Endometrium (tissue), 2 donors: ENCODE data around the gene NRP2.

ENCODE experiments used
- FAIRE-seq: peaks from 2 replicates; lab custom pipeline; 2012; peaks lifted over from hg19 to GRCh38; lab: Jason Lieb, UNC
- donor health status: control.
- donor health status: control.

Gene NRP2

DNA sequence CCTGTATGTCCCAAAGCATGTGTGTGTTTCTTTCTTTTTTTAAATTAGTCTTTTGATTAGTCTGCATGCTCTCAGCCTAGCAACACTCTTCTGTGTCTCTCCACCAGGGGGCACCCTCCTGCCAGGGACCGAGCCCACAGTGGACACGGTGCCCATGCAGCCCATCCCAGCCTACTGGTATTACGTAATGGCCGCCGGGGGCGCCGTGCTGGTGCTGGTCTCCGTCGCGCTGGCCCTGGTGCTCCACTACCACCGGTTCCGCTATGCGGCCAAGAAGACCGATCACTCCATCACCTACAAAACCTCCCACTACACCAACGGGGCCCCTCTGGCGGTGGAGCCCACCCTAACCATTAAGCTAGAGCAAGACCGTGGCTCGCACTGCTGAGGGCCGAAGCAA is 93.8 kb downstream of the NRP2 start:
- no peak for FAIRE-seq

DNA sequence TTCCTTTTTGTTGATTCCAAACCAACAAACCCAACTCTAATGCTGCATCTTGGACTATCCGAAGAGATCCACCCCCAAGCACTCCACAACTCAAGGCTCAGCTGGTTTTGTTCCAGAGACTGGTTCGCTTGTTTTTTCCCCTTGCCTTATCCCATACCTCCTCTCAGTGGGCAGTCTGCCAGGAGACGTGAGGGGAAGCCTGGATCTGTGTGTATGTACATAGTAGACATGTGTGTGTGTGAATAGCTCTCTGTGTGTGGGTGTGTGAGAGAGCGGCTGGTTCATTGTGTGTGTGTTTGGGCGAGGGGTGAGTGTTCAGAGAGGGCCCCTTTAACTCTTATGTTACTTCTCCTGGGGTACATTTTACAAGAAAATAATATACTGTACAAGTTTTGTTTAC is 94.4 kb downstream of the NRP2 start:
- no peak for FAIRE-seq

DNA sequence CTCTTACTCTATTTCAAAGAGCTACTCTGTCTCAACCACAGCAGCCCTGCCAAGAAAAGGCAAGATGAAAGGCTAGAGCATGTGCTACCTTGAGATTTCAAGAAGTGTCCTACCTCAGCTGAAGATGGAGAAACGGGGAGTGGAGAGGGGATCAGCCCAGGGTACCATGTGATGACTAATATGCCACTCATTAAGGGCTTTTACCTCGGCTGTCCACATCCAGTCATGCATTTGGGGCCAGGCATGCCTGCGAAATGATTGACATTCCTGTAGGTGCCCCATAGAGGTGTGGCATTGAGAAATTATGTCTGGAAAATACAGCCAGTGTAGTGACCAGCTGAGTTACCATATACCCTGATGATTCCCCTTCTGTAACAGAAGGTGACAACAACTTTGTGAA is 96.1 kb downstream of the NRP2 start:
- FAIRE-seq, result no peak

DNA sequence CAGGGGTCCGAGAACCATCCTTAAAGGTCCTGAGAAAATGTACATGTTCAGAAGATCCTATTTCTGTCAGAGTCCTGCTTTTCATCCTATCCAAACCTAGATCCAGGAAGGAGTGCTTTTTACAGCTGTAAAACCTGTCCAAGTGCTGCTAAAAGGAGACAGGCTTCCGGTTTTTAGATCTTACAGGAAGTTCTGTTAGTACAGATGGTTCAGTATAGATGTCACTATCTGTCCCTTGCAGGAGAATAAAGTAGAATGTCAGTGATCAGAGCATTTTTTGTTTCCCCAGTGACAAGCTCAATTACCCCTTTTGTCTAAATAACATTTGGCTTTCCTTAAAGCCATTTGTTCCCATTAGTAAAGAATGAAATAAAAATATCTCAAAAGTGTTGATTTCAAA is 98.3 kb downstream of the NRP2 start:
- no peak for FAIRE-seq

DNA sequence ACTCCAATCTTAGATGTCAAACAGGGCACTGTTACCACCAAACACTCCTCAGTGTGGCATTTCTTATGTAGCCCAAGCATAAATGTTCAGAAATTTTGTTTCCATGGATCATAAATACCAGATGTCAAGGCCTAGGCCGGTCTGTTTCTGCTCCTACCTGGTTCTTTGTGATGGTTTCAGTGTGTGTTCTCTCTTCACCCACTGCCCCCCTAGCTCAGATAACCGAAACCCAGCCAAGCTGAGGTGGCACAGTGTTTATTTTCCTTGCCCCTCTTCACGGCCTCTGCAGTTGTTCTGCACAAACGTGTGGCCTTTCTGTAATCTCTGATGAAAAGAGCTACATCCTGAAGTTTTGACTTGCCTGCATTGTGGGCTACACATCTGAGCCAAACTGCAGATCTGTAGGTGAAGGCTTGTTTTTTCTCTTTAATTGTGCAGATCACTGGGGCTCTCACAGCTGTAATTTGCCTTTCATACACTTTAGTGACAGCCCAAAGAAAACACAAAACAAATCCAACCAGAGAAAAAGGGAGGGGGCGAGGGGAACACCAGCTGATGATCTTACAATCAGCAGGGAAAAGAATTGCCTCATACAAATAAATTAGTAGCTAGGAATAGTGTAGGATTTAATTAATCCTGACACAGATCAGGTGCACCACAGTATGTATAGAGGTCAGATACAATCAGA is 99.1 kb downstream of the NRP2 start:
- FAIRE-seq, result no peak

DNA sequence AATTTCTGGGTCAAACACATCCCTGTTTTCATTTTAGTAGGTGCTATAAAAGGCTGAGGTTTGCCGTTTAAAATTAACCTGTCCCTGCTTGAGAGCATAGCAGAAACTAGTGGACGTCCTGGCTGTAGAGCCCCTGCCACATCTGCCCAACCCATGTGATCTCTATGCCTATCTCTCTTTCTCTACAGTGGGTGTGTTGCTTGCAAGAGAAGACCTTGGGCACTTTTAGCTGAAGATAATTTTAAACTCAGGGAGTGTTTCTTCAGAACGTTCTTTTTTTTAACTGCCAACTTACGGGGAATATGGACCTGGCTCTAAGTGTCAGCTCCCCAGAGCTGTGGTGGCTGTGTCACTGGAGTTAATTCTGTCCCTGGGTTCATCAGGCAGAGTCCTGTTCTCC is 100.6 kb downstream of the NRP2 start:
- no peak for FAIRE-seq

DNA sequence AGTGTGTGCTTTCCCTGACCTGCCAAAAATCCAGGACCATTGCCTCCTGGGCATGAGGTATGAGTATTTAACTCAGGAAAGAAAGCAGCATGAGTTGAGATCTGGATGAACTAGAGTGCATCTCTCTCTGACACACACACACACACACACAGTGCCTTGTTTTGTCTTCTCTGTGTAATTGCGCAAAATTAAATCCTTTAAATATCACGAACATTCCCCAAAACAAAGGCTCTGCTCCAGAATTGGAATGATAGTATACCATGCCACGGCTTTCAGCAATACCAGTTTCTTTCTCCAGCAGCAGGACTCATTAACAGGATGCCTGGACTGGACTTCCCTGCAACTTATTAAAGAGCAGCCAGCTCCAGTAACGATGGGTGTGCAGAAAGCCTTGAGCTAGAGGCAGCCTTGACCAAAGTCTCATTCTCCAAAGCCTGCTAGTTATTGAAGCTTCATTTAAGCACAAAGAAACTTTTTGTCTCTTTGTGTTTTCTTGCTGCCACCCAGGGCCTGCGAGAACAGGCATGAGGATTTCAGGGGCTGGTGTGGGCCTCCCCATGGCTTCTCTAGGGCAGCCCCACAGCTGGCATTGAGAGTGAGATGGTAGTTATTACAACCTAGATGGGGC is 101.7 kb downstream of the NRP2 start:
- FAIRE-seq, result no peak

DNA sequence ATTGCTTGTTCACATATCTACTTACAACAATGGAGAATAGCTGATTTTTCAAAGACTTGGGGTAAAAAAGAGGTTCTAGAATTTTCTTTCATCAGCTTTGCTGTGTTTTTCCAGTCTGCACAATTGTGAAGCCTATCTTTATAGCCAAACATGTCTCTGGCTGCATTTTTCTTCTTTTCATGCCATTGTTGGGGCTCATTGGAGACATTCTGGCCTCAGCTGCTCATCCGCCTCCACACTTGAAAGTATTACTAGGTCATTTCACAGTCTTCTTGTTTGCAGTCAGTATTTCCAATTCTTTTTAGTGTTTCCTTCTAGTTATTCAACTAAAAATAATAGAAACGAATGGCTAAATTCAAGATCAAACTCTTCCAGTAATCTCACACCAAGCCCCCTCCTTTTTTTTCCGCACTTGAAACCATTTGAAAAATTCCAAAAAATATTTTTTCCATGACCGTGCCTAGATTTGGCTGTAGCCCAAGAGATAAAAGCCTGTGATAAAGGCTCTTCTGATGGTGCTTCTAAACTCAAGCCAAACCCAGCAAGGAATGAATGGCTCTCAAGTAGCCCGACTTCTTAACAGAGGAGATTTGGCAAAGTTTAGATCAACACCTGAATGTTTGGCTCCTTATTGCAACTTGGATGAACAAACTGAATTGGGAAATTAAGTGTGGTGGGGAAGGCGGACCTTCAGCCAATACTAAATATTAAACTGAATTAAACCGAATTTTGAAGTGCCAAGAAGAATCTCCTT is 103.4 kb downstream of the NRP2 start:
- no peak for FAIRE-seq

DNA sequence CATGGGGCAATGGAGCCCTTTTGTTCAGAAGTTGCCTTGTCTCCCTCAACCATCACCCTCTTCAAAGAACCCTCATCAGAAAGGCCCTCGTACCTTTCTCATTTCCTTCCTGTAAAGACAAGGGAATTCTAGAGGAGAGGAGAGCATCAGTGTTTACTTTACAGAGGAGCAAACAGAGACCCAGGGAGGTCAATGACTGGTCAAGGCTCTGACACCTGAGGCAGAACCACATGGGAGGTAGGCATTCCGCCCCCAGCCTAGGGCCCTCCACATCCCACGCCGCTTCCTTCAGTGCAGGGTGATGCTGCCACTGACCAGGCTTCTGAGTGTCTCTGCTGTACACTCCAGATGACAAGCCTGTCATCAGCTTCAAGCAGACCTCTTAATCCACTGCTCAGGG is 104.7 kb downstream of the NRP2 start:
- no peak for FAIRE-seq

DNA sequence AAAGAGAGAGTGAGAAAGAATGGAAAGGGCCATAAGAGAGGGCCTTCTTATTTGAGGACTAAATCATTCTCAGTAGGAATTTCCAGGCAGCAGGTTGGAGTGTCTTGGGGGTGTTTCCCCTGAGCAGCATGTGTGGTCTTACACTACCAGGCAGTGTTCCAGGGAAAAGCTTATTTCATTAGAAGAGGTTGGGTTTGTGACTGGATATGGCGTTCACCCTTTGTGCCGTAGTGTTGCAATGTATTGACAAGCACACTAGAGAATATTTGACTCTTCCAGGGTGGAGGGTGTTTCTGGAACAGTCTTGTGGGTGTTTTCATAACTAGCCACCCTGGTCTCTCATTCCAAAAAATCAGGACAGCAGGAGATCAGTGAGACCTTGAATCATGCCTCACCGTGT is 105.5 kb downstream of the NRP2 start:
- no peak for FAIRE-seq

DNA sequence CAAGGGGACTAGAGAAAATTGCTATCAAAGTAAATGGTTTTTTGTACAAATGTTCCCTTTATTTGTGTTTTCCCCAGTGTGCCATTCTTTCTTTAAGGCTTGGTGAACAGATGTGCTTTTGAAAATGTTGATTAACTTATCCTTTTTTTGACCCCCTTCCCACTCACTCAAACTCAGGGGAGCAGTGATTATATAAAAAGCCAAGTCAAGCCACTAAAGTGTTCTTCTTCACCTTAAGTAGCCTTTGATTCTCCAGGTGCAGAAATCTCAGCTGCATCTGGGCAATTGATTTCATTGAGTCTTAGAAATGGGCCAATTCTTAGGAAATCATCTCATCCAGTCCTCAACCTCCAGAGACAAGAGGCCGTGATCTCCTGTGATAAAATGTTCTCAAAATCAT is 107.6 kb downstream of the NRP2 start:
- no peak for FAIRE-seq

DNA sequence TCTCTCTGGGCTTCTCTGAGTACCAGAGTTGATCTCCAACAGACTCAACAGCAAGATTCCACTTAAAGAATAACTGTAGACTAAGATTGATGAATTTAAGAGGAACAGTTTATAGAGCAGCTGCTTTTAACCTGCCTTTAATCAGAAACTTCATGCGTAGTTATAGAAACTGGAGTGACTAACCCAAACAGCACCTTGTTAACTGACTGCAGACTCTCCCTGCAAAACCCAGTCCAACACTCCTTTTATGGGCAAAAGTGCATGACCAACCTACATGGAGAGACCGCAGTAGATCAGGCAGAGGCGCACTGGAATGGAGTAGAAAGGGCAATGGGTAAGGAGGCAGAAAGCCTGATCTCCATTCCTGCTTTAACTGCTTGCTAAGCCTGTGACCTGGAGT is 110.6 kb downstream of the NRP2 start:
- FAIRE-seq, result no peak

DNA sequence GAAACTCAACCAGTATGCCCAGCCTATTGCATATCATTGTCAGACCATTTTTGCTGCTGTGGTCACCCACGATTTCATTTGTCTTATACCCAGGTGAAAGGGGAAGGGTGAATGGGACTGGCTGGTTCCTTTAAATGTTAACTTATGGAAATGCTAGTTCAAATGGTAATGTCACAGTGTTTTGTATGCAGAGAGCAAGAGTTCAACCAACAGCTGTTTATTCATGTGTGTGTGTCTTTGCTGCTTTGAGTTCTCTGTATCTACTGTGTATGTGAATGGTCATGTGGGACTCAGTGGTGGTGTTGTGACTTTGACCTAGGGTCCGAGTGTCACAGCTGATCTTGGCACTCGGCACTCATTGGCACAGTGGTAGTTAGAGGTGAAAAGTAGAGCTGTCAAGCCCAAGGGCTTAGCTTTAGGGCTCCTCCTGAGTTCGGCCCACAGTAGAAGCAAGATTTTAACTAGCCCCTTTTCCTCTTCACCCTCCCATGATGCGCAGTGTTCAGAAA is 114.6 kb downstream of the NRP2 start:
- no peak for FAIRE-seq

DNA sequence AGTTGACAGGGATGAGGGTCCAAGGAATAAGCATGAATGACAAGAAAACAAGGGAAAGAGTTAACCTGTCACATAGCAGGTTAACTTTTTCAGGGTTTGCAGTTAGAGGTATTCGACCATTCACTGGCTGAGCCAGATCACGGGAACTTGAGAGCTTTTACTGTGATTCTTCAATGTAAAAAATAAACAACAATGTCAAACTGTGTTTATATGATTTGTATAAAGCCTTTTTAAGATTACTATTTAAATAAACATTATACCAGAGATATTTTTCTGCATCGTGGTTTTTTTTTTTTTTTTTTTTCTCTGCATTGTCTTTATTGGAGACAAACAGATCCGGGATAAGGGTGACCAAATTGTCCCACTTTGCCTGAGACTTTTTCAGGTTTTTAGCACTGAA is 115.6 kb downstream of the NRP2 start:
- FAIRE-seq, result no peak

DNA sequence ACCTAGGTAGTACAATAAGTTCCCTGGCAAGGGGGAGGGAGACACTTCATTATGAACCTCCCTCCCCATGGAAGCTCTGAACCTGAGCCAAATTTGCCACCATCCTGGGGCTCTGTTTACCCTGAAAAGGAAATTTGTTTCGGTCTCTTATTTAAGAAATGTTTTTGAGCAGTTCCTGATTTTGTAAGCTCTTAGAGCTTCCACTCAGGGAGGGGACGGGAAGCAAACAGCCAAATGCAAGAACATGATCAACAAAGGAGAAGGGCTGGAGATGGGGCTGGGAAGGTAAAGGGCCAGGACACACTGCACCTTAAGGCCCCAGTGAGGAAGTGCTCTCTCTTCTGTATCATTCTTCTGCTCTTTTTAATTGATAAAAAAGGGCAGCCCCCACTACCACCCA is 117.9 kb downstream of the NRP2 start:
- FAIRE-seq, result no peak

DNA sequence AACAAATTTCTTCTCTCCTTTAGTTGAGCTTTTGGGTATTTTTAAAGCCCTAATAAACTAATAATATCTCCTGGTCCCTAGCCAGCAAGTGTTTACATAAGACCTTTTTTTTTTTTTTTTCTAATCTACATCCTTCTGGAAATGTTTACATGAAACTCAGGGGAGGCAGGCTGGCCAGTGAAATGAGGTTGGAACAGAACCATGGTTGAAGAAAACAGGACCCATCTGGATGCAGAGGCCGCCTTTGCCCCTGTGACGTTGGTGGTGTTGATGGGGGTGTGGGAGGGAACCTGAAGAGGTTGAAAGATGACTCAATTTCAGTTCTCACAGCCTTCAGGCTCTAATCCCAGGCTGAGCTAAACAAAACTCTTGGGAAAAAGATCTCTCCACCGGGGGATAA is 118.5 kb downstream of the NRP2 start:
- FAIRE-seq, result peak; percentile 88

DNA sequence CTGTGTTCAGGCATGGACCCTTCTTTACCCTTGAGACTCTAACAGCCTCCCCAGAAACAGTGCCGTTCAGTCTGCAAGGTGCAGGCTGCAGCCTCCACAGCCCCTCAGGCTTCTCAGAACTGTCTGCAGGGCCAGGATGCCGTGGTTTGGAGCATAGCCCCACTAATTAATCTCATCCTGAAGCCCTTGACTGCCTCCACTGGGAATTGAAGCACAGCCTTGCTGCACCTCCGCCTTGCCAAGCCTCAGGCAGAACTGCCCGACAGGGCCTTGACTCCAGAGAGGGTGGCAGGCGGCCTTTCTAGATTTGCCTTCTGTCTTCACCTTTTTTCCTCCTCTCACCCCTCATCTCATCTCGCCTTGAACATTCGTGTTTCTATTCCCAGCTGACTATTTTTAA is 119.8 kb downstream of the NRP2 start:
- FAIRE-seq, result no peak

DNA sequence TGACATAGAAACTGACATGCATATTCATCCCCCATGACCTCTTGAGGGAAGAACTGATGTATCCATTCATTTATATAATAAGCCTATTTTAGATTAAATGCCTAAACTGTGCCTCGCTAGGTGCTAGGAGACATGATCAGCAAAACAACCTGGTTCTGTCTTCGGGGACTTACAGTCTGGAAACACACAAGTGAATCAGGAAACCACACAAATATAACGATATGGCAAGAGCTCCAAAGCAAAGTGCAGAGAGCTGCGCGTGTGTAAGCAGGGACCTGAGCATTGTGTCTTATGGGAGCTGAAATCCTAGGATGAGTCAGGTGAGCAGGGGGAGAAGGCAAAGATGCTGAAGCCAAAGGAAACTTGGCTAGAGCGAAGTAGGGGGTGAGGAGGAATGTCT is 120.6 kb downstream of the NRP2 start:
- FAIRE-seq, result no peak

DNA sequence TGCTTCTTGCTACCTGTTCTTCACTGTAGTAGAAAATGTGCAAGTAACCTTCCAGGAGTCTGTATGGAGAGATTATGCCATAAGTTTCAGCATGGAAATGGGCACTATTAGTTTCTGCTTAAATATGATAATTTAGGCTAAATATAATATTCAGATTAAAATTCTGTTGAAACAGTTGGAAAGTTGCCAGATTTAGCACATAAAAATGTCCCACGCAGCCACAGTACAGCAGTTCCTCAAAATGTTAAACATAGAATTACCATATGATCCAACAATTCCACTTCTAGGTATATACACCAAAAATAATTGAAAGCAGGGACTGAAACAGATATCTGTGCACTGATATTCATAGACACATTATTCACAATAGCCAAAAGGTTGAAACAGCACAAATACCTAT is 121.2 kb downstream of the NRP2 start:
- FAIRE-seq, result no peak

DNA sequence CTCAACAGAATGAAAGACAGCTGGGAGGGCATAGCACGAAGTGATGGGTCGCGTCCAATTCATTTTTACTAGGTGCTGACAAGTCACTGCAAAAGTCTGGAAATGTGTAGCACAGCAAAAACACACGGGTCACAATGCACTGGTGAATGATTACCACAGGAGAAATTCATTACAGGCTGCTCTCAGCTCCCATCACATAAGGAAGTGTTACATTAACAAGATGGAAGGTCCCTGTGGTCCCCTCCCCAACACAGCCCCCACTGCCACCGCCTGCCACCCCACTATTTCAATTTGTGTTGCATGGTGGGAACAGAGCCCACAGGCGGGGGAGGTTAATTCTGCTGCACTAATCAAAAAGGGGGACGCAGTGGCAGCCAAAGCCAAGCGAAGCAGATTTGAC is 122.8 kb downstream of the NRP2 start:
- no peak for FAIRE-seq

DNA sequence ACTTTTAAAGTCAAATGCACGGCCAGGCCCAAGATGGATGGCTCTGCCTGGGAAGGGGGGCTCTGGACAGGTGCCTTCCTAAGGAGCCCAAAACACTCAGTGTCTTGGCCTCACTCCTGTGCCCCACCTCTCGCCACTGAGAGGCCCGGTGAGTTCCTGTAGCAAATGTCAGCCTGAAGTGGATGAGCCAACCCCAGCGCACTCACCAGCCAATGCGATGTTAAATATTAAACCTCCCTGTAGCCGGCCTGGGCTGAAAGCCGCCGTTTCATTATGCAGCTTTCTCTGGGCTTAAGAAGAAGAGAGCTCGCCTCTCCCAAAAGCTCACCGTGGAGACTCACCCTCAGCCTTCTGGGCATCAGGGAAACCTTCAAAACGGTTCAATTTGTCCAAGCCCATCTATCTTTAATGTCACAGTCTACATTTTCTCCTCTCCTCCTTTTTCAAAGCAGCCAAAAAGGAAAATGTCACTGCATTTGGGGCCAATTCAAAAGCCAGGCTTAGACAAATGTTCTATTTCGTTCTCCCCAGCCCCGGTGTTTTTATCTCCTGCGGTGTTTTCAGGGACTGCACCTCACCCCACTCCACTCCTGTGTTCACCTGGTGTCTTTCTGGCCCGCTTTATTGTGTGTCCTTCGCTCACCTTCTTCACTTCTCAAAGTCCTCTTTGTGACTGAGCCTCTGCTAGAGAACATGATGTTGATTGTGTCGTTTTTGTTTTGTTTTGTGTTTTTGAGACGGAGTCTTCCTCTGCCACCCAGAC is 124.0 kb downstream of the NRP2 start:
- FAIRE-seq, result no peak

DNA sequence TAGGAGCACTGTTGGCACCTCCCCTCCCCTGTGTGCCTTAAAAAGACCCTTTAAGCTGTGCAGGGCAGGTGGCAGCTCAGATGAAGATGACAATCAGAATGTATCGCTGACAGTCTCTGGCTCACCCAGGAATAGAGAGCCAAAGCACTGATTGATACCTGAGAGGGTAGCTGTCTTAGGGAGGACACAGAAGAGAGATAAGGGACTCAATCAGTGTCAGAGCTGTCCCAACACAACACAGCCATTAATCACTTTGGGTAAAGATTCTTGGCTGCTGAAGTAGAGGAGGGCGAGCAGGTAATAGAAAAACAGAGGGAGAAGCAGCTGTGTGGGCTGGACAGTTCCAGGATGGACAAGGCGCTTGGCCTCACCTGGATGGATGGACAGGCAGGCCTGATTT is 124.9 kb downstream of the NRP2 start:
- FAIRE-seq, result no peak

DNA sequence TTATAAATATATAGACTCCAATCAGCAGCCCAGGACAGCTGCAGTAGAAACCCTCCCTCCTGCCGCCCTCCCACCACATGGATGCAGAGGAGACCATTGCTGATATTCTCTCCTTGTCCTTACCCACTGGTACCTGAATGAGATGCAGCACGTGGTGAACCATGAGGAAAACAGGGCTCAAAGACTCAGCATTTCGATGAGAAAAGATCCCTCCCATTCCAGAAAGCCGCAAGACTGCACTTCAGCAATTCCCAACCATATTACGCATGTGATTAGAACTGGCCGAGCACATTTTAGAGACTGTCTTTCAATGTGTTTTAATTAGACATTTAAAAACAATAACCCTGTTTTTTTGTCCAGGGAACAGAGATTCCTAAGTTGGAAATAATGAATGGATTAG is 125.5 kb downstream of the NRP2 start:
- FAIRE-seq, result no peak
